Measurements from ENCODE around the gene DDIT4. TPM values are rescaled to one million over a fixed set of nuclear protein-coding genes. Genes with fewer than 3 reads are reported as not detected.
A peak's percentile ranks its signal among the peaks of the same experiment; 100 is the strongest.

The DDIT4 gene
- polyA plus RNA-seq, 3 donors = 26.1 to 611 (median 45.8) TPM

DNA sequence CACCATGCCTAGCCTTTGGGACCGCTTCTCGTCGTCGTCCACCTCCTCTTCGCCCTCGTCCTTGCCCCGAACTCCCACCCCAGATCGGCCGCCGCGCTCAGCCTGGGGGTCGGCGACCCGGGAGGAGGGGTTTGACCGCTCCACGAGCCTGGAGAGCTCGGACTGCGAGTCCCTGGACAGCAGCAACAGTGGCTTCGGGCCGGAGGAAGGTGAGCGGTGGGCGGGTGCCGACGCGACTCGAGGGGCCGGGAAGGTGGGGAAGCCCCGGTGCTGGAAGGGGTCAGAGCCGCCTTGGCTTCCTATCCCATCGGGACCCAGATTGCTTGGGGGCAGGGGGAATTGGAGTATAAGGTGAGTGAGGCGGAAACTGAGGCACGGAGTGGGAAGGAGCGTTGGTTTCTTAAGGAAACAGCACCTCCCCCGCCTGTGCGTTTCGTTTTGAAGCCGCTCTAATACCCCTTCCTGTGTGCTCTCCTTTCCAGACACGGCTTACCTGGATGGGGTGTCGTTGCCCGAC is 547 bp downstream of the DDIT4 start:
- H3K4me3 Mint-ChIP-seq = peak overlapping the region; percentile 98
- Histone ChIP-seq H3K4me3 (replicated peaks in 1 of 3; ENCODE audit: low read depth in 2 of 3, low read length in 3 of 3) (peak overlapping the region; percentile 62 to 98 (median 67)), H2AFZ (ENCODE audit: insufficient read depth, low read depth, low read length, poor library complexity, severe bottlenecking) (no peak overlapping the region), H3K27ac (ENCODE audit: low read depth in 1 of 2, low read length in 2 of 2) (peak overlapping the region; percentile 64 to 91), H3K79me2 (ENCODE audit: insufficient read depth, low read length) (peaks cover 6% of the 10 kb centered on the region), H3K4me2 (replicated peaks; ENCODE audit: extremely low read depth, low read length, poor library complexity, severe bottlenecking) (peak overlapping the region; percentile 100), H3K4me1 (ENCODE audit: control insufficient read depth in 1 of 2, insufficient read depth in 2 of 2, low read length in 2 of 2) (peaks cover 23 to 32% of the 10 kb centered on the region in 2 donors), H4K20me1 (ENCODE audit: insufficient read depth, low read length) (peaks cover 20% of the 10 kb centered on the region), H3K36me3 (replicated peaks in 1 of 2; ENCODE audit: control insufficient read depth in 1 of 2, insufficient read depth in 2 of 2, low read length in 2 of 2) (no peaks in the 10 kb centered on the region), H3K9ac (ENCODE audit: insufficient read depth, low read length, poor library complexity, severe bottlenecking) (peak overlapping the region; percentile 92), H3K9me3 (replicated peaks in 1 of 2; ENCODE audit: control insufficient read depth in 1 of 2, insufficient read depth in 1 of 2, low read length in 2 of 2) (no peaks in the 10 kb centered on the region), H3K27me3 (ENCODE audit: control insufficient read depth in 2 of 2, insufficient read depth in 2 of 2, low read length in 2 of 2) (no peaks in the 10 kb centered on the region)
- H3K9me3 Mint-ChIP-seq = peaks cover 0 to 2% (median 0%) of the 10 kb centered on the region in 7 donors
- TF ChIP-seq, protein P1, sequence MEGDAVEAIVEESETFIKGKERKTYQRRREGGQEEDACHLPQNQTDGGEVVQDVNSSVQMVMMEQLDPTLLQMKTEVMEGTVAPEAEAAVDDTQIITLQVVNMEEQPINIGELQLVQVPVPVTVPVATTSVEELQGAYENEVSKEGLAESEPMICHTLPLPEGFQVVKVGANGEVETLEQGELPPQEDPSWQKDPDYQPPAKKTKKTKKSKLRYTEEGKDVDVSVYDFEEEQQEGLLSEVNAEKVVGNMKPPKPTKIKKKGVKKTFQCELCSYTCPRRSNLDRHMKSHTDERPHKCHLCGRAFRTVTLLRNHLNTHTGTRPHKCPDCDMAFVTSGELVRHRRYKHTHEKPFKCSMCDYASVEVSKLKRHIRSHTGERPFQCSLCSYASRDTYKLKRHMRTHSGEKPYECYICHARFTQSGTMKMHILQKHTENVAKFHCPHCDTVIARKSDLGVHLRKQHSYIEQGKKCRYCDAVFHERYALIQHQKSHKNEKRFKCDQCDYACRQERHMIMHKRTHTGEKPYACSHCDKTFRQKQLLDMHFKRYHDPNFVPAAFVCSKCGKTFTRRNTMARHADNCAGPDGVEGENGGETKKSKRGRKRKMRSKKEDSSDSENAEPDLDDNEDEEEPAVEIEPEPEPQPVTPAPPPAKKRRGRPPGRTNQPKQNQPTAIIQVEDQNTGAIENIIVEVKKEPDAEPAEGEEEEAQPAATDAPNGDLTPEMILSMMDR (IDR thresholded peaks at IDR 0.05) = no peak
- H3K4me1 Mint-ChIP-seq = peaks cover 33% of the 10 kb centered on the region
- peaks cover 13 to 23% of the 10 kb centered on the region in 2 donors for H3K36me3 Mint-ChIP-seq
- H3K27me3 Mint-ChIP-seq (ENCODE audit: low read depth in 3 of 3) = peaks cover 2 to 13% (median 11%) of the 10 kb centered on the region in 3 donors
- intact Hi-C loops (cut with micrococcal nuclease) = loop anchor here (2.0 to 5.0 kb wide), 5 partner anchors 23 to 63 kb away; partner anchors contain the start of genes ANAPC16 (in 1 of the 2) and ASCC1 (in 1 of the 2)
- 1% methylated on average over 40 of the region's 40 CpGs for WGBS (ENCODE audit: insufficient coverage)
- peak overlapping the region; percentile 73 to 95 (median 88) for H3K27ac Mint-ChIP-seq
- peak in 1 of 3 donors; percentile 14 for DNase-seq

DNA sequence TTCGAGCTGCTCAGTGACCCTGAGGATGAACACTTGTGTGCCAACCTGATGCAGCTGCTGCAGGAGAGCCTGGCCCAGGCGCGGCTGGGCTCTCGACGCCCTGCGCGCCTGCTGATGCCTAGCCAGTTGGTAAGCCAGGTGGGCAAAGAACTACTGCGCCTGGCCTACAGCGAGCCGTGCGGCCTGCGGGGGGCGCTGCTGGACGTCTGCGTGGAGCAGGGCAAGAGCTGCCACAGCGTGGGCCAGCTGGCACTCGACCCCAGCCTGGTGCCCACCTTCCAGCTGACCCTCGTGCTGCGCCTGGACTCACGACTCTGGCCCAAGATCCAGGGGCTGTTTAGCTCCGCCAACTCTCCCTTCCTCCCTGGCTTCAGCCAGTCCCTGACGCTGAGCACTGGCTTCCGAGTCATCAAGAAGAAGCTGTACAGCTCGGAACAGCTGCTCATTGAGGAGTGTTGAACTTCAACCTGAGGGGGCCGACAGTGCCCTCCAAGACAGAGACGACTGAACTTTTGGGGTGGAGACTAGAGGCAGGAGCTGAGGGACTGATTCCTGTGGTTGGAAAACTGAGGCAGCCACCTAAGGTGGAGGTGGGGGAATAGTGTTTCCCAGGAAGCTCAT is 1.1 kb downstream of the DDIT4 start:
- intact Hi-C loops (cut with micrococcal nuclease) = loop anchor here (2.0 to 5.0 kb wide), 5 partner anchors 22 to 62 kb away; partner anchors contain the start of genes ANAPC16 (in 1 of the 2) and ASCC1 (in 1 of the 2)
- peak overlapping the region; percentile 92 for H3K9ac ChIP-seq (ENCODE audit: insufficient read depth, low read length, poor library complexity, severe bottlenecking)
- H3K4me3 Mint-ChIP-seq = peak overlapping the region; percentile 98
- H3K4me1 ChIP-seq (ENCODE audit: control insufficient read depth in 1 of 2, insufficient read depth in 2 of 2, low read length in 2 of 2) = peaks cover 23 to 32% of the 10 kb centered on the region in 2 donors
- H3K27me3 ChIP-seq (ENCODE audit: control insufficient read depth in 2 of 2, insufficient read depth in 2 of 2, low read length in 2 of 2) = no peaks in the 10 kb centered on the region
- TF ChIP-seq, protein P1 (IDR thresholded peaks at IDR 0.05) = peak; percentile 82
- 49% methylated on average over 26 of the region's 26 CpGs for WGBS (ENCODE audit: insufficient coverage)
- no peak overlapping the region for H2AFZ ChIP-seq (ENCODE audit: insufficient read depth, low read depth, low read length, poor library complexity, severe bottlenecking)
- H3K9me3 ChIP-seq (replicated peaks in 1 of 2; ENCODE audit: control insufficient read depth in 1 of 2, insufficient read depth in 1 of 2, low read length in 2 of 2) = no peaks in the 10 kb centered on the region
- H3K79me2 ChIP-seq (ENCODE audit: insufficient read depth, low read length) = peaks cover 6% of the 10 kb centered on the region
- H3K27ac ChIP-seq (ENCODE audit: low read depth in 1 of 2, low read length in 2 of 2) = peak overlapping the region in 1 of 2 donors; percentile 91
- H3K4me1 Mint-ChIP-seq = peaks cover 33% of the 10 kb centered on the region
- peaks cover 13 to 23% of the 10 kb centered on the region in 2 donors for H3K36me3 Mint-ChIP-seq
- peaks cover 20% of the 10 kb centered on the region for H4K20me1 ChIP-seq (ENCODE audit: insufficient read depth, low read length)
- H3K4me3 ChIP-seq (replicated peaks in 1 of 3; ENCODE audit: low read depth in 2 of 3, low read length in 3 of 3) = peak overlapping the region; percentile 62 to 98 (median 67)
- H3K4me2 ChIP-seq (replicated peaks; ENCODE audit: extremely low read depth, low read length, poor library complexity, severe bottlenecking) = peak overlapping the region; percentile 100
- peaks cover 2 to 13% (median 12%) of the 10 kb centered on the region in 3 donors for H3K27me3 Mint-ChIP-seq (ENCODE audit: low read depth in 3 of 3)
- peaks cover 0 to 2% (median 0%) of the 10 kb centered on the region in 7 donors for H3K9me3 Mint-ChIP-seq
- H3K36me3 ChIP-seq (replicated peaks in 1 of 2; ENCODE audit: control insufficient read depth in 1 of 2, insufficient read depth in 2 of 2, low read length in 2 of 2) = no peaks in the 10 kb centered on the region
- DNase-seq = peak in 2 of 3 donors; percentile 22 to 42
- H3K27ac Mint-ChIP-seq = peak overlapping the region in 6 of 7 donors; percentile 28 to 95 (median 78)
